Choroid plexus epithelial cell (primary cell): ENCODE data around the gene ATF7IP.

Source experiments
- DNase-seq: peaks from one replicate; pipeline ENCODE4 v3.0.0-alpha.2; 2010; ENCODE audit warnings: low read depth
- H3K4me3 ChIP-seq: 2 replicates; pipeline ENCODE4 v1.5.1; 2011; ENCODE audit warnings: low read depth, mild to moderate bottlenecking, control low read depth, low read length, moderate library complexity
- TF ChIP-seq, protein P1 (sequence below): conservative IDR thresholded peaks from 2 replicates; pipeline ENCODE4 v1.5.1; 2011; ENCODE audit warnings: low read depth, mild to moderate bottlenecking, control low read depth, inconsistent platforms, low read length, moderate library complexity

Gene ATF7IP

DNA sequence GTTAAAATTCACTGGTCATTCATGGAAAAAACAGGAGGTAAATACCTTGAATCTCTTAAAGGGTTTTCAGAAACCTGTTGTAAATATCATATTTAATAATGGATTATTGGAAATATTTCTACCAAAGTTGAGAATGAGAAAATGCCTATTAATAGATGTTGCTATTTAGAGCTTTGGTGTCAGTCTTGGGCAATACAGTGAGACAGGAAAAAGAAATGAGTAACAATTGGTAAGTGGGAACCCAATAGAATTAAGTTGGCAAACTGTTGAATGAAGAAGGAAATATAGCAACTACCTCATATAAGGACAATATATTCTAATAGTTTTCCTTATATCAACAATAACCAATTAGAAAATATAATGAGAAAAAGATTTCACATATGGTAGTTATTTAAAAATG is 78.0 kb downstream of the ATF7IP start:
- H3K4me3 ChIP-seq = no peak overlapping the region
- DNase-seq = peak; percentile 45
- TF ChIP-seq, protein P1, sequence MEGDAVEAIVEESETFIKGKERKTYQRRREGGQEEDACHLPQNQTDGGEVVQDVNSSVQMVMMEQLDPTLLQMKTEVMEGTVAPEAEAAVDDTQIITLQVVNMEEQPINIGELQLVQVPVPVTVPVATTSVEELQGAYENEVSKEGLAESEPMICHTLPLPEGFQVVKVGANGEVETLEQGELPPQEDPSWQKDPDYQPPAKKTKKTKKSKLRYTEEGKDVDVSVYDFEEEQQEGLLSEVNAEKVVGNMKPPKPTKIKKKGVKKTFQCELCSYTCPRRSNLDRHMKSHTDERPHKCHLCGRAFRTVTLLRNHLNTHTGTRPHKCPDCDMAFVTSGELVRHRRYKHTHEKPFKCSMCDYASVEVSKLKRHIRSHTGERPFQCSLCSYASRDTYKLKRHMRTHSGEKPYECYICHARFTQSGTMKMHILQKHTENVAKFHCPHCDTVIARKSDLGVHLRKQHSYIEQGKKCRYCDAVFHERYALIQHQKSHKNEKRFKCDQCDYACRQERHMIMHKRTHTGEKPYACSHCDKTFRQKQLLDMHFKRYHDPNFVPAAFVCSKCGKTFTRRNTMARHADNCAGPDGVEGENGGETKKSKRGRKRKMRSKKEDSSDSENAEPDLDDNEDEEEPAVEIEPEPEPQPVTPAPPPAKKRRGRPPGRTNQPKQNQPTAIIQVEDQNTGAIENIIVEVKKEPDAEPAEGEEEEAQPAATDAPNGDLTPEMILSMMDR = no peak

DNA sequence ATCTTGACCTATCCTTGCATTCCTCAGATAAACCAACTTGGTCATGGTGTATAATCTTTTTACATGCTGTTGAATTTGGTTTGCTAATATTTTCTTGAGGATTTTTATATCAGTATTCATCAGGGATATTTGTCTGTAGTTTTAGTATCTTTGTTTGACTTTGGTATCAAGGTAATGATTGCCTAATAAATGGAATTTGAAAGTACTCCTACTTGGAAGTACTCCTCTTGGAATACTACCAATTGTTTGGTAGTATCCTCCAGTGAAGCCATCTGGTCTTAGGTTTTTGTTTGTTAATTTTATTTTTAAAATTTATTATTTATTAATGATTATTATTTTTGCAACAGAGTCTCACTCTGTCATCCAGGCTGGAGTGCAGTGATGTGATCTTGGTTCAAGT is 85.0 kb downstream of the ATF7IP start:
- DNase-seq = no peak
- TF ChIP-seq, protein P1 = no peak

DNA sequence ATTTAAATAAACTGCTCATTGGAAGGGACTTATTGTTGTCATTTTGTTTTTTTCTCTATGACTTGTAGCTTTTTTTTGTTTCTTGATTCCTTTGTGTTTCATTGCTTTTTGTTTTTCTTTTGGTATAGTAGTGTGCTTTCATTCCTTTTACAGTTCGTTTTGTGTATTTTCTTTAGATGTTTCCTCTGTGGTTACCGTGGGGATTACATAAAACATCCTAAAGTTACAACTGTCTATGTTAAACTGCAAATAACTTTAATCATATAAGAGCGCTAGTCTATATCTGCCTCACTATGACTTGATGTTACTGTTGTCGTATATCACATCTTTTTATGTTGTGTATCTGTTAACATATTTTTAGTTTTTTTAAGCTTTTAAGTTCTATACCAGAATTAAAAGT is 86.9 kb downstream of the ATF7IP start:
- TF ChIP-seq, protein P1 = no peak
- DNase-seq = no peak
- H3K4me3 ChIP-seq = no peak overlapping the region

More for the DNA sequence above, 85.0 kb downstream of the ATF7IP start:
- H3K4me3 ChIP-seq = no peak overlapping the region

DNA sequence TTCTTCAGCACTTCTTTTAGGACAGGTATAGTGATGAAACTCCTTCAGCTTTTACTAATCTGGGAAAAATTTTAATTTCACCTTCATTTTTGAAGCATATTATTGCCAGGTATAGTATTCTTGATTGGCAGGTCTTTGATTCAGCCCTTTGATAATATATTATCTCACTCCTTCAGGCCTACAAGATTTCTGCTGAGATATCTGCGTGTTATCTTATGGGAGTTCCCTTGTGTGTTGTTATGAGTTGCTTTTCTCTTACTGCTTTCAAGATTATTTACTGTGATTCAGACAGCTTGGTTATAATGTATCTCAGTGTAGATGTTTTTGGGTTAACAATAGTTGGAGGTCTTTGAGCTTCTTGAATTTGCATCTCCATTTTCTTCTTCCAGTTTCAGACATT is 87.4 kb downstream of the ATF7IP start:
- TF ChIP-seq, protein P1 = no peak
- no peak overlapping the region for H3K4me3 ChIP-seq
- DNase-seq = no peak

DNA sequence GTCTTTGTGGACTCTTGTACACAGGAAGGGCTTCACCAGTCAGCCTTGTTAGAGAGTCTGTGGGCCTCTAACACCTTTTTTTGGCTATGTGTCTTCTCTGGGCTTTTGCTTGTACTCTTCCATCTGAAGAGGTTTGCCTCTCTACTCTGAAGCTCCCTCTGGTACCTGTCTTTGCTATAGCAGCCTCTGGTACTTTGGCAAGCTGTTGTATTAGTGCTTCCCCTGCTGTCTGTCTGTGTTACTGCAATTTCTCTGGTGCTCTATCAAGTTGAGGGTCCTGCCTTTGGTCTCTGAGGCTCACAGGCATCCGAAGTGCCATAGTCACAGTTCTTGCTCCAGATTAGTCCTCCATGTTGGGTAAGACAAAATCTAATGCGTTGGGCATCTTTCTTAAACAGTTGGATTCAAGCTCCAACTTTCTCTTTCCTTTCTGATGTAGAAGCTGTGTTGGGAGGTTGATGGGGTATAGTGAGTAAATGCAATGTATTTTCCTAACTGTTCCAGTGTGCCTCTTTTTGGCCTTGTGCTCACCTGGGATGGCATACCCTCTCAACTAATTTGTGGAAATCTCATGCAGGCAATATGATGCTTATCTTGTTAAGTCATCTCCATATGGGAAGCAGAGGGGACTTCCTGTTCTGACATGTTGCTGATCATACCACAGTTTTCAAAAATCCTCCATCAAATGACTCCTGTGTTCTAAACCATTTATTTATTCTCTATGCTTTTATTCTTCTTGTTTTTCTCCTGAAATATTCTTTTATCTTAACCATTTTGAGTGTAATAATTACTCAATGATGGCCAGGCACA is 88.8 kb downstream of the ATF7IP start:
- DNase-seq = peak; percentile 76
- H3K4me3 ChIP-seq = no peak overlapping the region
- TF ChIP-seq, protein P1 = peak; percentile 77

DNA sequence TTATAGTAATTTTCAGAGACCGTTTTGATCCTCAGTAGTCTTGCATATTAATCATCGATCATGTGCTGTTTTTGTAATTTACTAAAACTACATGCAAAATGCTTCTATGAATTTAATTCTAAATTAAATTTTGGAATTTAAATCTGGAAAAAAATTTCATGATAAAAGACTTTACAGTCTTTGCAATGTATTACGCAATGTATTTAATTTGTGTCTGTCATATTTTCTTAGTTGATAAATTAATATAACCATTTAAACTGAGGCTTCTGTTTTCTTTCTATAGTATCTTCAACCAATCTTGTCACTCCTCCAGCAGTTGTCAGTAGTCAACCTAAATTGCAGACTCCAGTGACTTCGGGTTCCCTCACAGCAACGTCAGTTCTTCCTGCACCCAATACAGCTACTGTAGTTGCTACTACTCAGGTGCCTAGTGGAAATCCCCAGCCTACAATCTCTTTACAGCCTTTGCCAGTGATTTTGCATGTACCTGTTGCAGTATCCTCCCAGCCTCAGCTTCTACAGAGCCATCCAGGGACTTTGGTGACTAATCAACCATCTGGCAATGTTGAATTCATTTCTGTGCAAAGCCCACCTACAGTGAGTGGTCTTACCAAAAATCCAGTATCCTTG is 94.8 kb downstream of the ATF7IP start:
- H3K4me3 ChIP-seq = no peak overlapping the region
- no peak for DNase-seq
- TF ChIP-seq, protein P1 = no peak

DNA sequence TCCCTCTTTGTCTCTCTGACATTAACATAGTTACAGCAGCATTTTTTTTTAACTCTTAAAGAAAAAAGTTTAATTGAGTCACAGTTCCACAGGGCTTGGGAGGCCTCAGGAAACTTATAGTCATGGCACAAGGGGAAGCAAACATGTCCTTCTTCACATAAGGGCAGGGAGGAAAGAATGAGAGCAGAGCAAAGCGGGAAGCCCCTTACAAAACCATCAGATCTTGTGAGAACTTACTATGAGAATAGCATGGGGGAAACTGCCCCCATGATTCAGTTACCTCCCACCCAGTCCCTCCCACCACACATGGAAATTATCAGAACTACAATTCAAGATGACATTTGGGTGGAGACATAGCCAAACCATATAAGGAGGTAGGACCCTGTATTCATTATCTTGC is 106.0 kb downstream of the ATF7IP start:
- H3K4me3 ChIP-seq = no peak overlapping the region
- DNase-seq = no peak
- TF ChIP-seq, protein P1 = no peak
